Peyer's patch (tissue), 4 donors: ENCODE measurements around the gene USP3.

Experiments
- CTCF ChIP-seq, 6 experiments: fragments of 450-650 bp in 4 of 6; fragments of 200-600 bp in 2 of 6; sonication (generic) in 1 of 6; IDR thresholded peaks; one replicate each; pipeline ENCODE4 v1.5.1; 2017 to 2019; ENCODE audit warnings: antibody characterized with exemption in 6 of 6, mild to moderate bottlenecking in 3 of 6, moderate library complexity in 1 of 6
- POLR2A ChIP-seq, 2 donors: fragments of 450-650 bp; IDR thresholded peaks; one replicate each; pipeline ENCODE4 v1.5.1; 2017; ENCODE audit warnings: antibody characterized with exemption in 2 of 2, mild to moderate bottlenecking in 2 of 2, moderate library complexity in 2 of 2

GRCh38 chr15:63638839-63639238 is 134.4 kb downstream of the USP3 start:
- no peak for TF ChIP-seq CTCF (IDR thresholded peaks at IDR 0.05)
- TF ChIP-seq POLR2A (IDR thresholded peaks at IDR 0.05), result no peak
